Measurements from ENCODE around the gene IHH.

GRCh38 chr2:219042157-219042556 is 18.6 kb downstream of the IHH start:
- TF ChIP-seq CTCF (IDR thresholded peaks at IDR 0.05) (no peak), E2F4 (CRISPR knock-in tag; IDR thresholded peaks at IDR 0.05; ENCODE audit: borderline replicate concordance, low read depth) (no peak)
